ENCODE data around the gene KCNK17.

The KCNK17 gene

DNA sequence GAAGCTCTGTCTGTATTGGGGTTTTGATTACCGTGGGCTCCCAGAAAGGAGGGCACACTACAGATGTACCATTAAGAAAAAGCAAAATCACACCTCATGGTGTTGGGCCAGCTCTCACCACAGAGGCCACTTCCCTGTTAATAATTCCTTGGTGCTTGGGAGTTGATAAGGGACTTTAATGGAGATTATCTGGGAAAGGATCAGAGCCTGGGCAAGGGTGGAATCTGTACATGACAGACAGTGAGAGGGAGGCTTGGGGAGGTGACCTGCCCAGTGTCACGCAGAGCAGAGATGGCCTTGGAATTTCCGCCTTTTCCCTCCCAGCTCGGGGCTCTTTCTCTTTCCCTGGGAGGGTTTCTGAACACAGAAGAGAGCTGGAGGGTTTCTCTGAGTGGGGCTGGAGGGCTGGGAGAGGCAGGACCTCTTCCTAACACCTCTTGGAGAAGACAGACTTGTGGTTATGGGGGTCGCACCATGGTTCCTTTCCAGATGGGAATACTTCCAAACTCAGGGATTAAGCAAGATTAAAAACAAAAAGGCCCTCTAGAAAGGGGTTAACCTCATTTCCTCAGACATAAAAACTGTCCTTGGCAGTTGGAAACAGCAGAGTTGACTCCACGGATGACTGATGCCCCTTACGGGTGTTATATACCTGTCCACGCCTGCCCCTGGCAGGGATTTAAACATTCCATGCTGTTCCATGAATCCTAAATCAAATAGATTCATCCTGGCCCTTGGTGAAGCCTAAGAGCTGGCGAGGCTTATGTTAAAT, 25.1 kb upstream of the KCNK17 start:
- peaks cover 5% of the 10 kb centered on the region; the same call in 1 of the 2 replicates for H3K9me3 ChIP-seq
- peak overlapping the region; percentile 35 for H3K9ac ChIP-seq
- H3K36me3 ChIP-seq, result no peaks in the 10 kb centered on the region
- no peaks in the 10 kb centered on the region for H3K27me3 ChIP-seq
- peak overlapping the region; percentile 11; the same call in 1 of the 2 replicates for H3K4me3 ChIP-seq
- no peak for TF ChIP-seq Cebpa-rat (IDR thresholded peaks at IDR 0.05)
- H3K4me1 ChIP-seq, result peaks cover 95% of the 10 kb centered on the region
- no peaks in the 10 kb centered on the region for H4K20me1 ChIP-seq
- peak overlapping the region; percentile 67 for H3K27ac ChIP-seq
- peak overlapping the region; percentile 86 for H3K4me2 ChIP-seq

DNA sequence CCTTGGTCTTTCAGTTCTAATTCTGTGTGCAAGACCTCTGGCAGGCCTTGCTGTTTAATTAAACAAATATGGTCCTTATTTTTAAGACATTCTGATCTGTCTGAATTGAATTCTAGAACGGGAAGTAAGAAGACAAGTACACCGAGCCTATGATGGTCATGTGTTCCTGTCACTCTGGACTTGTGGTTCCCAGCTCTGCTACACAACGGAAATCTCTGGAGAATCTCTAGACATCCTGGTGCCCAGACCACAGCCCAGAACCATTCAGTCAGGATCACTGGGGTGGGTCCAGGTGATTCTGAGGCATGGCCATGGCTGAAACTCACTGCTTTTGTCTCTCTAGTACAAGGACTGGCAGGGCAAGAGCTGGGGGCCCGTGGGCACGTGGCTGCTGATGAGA, 24.2 kb upstream of the KCNK17 start:
- Histone ChIP-seq H3K4me1 (peaks cover 86% of the 10 kb centered on the region), H3K9ac (0 out of 2 replicates have a peak overlapping the region, but pooled peaks have one; percentile 12), H3K4me3 (no peak overlapping the region), H3K4me2 (peak overlapping the region; percentile 86), H3K27ac (peak overlapping the region; percentile 24; the same call in 1 of the 2 replicates), H3K36me3 (no peaks in the 10 kb centered on the region), H4K20me1 (no peaks in the 10 kb centered on the region), H3K27me3 (no peaks in the 10 kb centered on the region), H3K9me3 (no peaks in the 10 kb centered on the region)
- TF ChIP-seq Cebpa-rat (IDR thresholded peaks at IDR 0.05), result no peak

DNA sequence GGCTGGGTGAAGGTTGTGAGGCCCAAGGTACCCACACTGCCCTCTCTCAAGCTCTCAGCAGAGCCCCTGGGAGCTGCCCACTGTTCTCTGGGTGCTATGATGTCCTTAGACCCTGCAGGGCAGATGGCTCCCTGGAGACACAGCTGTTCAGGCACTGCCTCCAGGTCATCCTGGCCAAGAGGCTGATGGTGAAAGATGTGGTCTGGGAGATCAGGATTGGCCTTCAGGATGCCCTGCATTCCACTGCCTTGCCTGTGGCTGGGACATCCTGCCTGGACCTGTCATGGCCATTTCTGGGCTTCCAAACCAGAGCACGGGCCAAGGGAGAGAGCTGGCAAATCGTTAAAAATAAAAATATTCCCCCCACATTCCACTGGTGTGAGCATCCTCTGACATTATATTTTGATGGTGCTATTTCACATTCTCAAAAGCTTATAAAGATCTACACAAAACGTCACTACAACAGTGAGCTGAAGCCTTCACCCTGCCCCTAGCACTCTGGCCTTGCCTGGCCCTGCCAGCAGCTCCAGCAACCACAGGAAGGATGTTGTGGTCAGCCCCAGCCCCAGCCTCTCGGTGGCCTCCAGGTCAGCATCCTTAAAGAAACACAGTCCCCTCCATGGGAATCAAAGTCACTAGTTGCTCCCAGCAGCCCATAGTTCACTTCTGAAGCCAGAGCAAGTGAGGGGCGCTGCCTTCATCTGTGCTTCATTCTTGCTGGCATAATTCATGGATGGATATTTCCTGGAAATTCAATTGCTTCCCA, 21.7 kb upstream of the KCNK17 start:
- H3K9me3 ChIP-seq, result no peaks in the 10 kb centered on the region
- no peaks in the 10 kb centered on the region for H3K36me3 ChIP-seq
- H4K20me1 ChIP-seq, result no peaks in the 10 kb centered on the region
- H3K27ac ChIP-seq, result peak overlapping the region; percentile 35; the same call in 1 of the 2 replicates
- no peak for TF ChIP-seq Cebpa-rat (IDR thresholded peaks at IDR 0.05)
- H3K27me3 ChIP-seq, result no peaks in the 10 kb centered on the region
- peaks cover 62% of the 10 kb centered on the region for H3K4me1 ChIP-seq
- peak overlapping the region; percentile 78 for H3K4me2 ChIP-seq
- peak overlapping the region; percentile 27; the same call in 1 of the 2 replicates for H3K9ac ChIP-seq
- no peak overlapping the region for H3K4me3 ChIP-seq

DNA sequence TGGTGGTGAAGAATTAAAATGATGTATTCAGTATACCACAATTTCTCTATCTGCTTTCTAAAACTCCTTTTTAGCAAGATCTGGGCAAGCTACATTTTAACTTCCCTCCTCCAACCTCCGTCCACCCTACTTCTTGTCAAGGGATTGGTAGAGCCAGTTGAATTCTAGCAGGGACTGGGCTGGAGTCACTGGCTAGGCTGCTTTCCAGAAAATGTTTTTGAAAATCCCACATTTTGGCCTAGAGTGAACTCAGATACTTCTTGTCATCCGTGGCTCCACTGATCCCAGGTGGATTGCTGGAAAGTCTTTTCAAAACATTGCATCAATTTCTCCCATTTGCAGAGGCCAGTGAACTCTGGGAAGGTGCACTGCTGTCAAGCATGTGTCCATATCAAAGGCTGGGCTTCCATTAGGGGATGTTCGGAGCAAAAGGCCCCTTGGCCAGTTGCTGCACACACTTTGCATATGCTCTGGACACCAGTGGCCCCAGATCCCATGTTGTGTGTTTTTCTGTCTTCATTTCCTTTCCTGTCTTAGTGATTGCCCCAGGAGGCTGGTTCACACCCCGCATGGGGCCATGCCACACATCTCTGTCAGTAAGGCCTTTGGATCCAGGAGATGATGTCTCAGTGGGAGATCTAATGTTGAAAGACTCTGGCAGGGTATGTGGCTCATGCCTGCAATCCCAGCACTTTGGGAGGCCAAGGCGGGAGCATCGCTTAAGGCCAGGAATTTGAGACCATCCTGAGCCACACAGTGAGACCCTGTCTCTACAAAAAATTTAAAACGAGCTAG, 19.6 kb upstream of the KCNK17 start:
- Histone ChIP-seq H3K4me2 (no peak overlapping the region), H4K20me1 (no peaks in the 10 kb centered on the region), H3K27me3 (no peaks in the 10 kb centered on the region), H3K9me3 (no peaks in the 10 kb centered on the region), H3K27ac (no peak overlapping the region), H3K36me3 (no peaks in the 10 kb centered on the region), H3K9ac (no peak overlapping the region), H3K4me1 (peaks cover 53% of the 10 kb centered on the region), H3K4me3 (no peak overlapping the region)
- TF ChIP-seq Cebpa-rat (IDR thresholded peaks at IDR 0.05), result no peak

DNA sequence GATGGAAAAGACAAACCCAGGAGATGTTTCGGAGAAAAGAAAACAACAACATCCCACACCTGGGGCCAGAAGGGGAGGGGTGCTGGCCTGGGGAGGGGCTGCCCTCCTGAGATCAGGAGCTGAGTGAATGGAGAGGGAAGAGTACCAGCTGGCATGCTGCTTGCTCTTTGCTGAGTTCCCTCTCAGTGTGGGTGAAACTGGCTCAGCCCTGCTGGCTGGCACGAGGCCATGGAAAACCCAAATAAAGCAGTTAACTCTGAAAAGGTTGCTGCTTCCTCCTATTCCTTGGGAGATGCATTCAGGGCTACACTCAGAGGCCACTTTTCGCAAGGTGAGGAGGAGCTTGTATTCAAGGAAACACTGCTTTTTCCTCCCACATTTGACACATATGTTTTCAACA, 16.3 kb upstream of the KCNK17 start:
- peaks cover 28% of the 10 kb centered on the region for H3K4me1 ChIP-seq
- H3K36me3 ChIP-seq, result no peaks in the 10 kb centered on the region
- no peak overlapping the region for H3K9ac ChIP-seq
- H3K9me3 ChIP-seq, result no peaks in the 10 kb centered on the region
- H3K27ac ChIP-seq, result no peak overlapping the region
- peak overlapping the region; percentile 33; the same call in 1 of the 2 replicates for H3K4me2 ChIP-seq
- TF ChIP-seq Cebpa-rat (IDR thresholded peaks at IDR 0.05), result no peak
- no peaks in the 10 kb centered on the region for H4K20me1 ChIP-seq
- no peak overlapping the region for H3K4me3 ChIP-seq
- H3K27me3 ChIP-seq, result no peaks in the 10 kb centered on the region

DNA sequence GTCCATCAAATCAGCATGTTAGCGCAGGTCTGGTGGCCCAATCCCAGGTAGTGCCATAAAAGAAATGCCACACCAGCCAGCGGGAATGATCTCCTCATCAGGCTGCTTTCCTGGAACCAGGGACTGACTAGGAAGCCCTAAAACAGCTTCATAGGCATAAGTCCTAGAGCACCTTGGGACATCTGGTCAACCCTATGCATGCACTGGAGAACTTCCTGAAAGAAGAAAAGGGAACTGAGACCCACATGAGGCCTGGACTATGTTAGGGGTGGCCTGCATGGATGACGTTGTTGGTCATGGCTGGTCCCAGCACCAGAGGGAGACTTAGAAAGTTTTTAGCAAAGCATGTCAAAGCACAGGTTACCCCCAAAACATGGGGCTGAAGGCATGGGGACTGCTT, 15.8 kb upstream of the KCNK17 start:
- no peaks in the 10 kb centered on the region for H4K20me1 ChIP-seq
- H3K36me3 ChIP-seq, result no peaks in the 10 kb centered on the region
- no peak overlapping the region for H3K27ac ChIP-seq
- peaks cover 24% of the 10 kb centered on the region for H3K4me1 ChIP-seq
- no peaks in the 10 kb centered on the region for H3K27me3 ChIP-seq
- H3K4me2 ChIP-seq, result peak overlapping the region; percentile 33; the same call in 1 of the 2 replicates
- H3K9me3 ChIP-seq, result no peaks in the 10 kb centered on the region
- TF ChIP-seq Cebpa-rat (IDR thresholded peaks at IDR 0.05), result no peak
- no peak overlapping the region for H3K9ac ChIP-seq
- H3K4me3 ChIP-seq, result no peak overlapping the region

DNA sequence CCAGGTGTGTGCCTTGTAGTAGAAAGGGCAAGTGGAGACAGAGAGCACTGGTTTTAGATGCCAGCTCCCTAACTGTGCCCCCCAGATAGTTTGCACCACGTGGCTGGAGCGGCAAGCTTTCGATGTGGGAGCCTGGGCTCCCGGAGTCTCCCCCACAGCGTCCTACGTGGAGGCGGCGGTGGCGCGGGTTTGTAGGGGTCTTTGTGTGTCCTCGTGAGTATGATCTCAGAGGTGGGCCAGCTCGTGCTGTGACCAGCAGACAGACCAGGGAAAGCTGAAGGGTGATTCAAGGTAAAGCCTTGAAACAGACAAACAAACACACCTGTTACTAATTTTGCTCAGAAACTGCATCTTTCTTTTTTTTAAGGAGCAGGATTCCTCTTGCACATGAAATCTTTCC, 13.8 kb upstream of the KCNK17 start:
- H3K4me3 ChIP-seq, result no peak overlapping the region
- no peak overlapping the region for H3K27ac ChIP-seq
- H3K9ac ChIP-seq, result no peak overlapping the region
- H3K36me3 ChIP-seq, result no peaks in the 10 kb centered on the region
- H3K9me3 ChIP-seq, result no peaks in the 10 kb centered on the region
- no peaks in the 10 kb centered on the region for H4K20me1 ChIP-seq
- no peak for TF ChIP-seq Cebpa-rat (IDR thresholded peaks at IDR 0.05)
- no peak overlapping the region for H3K4me2 ChIP-seq
- H3K27me3 ChIP-seq, result no peaks in the 10 kb centered on the region
- H3K4me1 ChIP-seq, result peaks cover 19% of the 10 kb centered on the region

DNA sequence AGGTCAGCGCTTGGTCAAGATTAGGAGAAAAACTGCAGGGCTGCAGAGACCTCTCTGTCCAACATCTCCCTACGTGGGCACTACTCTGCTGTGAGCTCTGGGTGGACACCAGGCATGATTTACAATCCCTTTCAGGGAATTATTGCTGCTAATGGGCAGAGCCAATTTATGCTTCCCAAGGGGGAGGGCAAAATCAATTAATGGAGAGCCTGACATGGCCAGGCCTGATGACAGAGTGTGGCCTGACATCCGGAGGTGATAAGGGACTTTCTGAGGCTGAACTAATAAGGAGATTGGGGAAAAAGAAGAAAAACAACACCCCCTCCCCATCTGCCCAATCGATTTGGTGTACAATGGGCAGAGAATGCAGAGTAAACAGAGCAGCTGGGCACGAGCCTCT, 13.3 kb upstream of the KCNK17 start:
- H4K20me1 ChIP-seq, result no peaks in the 10 kb centered on the region
- H3K27ac ChIP-seq, result no peak overlapping the region
- TF ChIP-seq Cebpa-rat (IDR thresholded peaks at IDR 0.05), result no peak
- no peaks in the 10 kb centered on the region for H3K9me3 ChIP-seq
- no peak overlapping the region for H3K4me3 ChIP-seq
- no peaks in the 10 kb centered on the region for H3K27me3 ChIP-seq
- H3K9ac ChIP-seq, result no peak overlapping the region
- no peak overlapping the region for H3K4me2 ChIP-seq
- no peaks in the 10 kb centered on the region for H3K36me3 ChIP-seq
- H3K4me1 ChIP-seq, result peaks cover 19% of the 10 kb centered on the region

DNA sequence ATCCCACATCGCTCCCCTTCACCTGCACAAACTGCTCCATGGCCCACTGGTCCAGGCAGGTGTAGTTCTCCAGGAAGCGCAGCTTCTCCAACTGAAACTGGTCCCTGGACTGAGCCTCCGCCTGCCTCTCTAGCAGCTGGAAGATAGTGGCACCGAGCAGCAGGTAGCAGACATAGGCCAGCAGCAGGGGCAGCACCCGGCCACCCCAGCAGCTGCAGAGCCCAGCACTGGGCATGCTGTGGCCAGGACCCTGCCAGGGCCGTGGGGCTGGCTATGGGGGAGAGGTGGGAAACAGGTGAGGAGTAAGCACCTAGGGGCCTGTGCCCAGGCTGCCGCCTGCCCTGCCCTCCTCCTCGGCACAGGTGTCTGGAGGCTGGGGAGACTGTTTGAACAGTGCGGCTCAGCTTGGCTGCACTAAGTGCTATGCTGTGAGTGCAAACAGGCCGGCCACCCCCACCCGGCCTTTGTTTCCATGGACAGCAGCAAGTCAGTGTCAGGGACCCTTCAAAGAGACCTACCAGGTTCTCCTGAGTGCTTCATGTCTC, 8.2 kb upstream of the KCNK17 start, which contains the start of gene KCNK16:
Gene KCNK16, minus strand, starts transcription at position 397 of the 545 bp plus-strand sequence. Its CDS starts 162 bp downstream, at position 235.
- Histone ChIP-seq H3K27me3 (no peaks in the 10 kb centered on the region), H3K27ac (no peak within 1 kb of the TSS), H3K4me2 (peak within 1 kb of the TSS; percentile 76), H3K9ac (no peak within 1 kb of the TSS), H3K4me3 (no peak within 1 kb of the TSS), H3K9me3 (no peaks in the 10 kb centered on the region), H3K36me3 (no peaks in the 10 kb centered on the region), H4K20me1 (no peaks in the 10 kb centered on the region), H3K4me1 (peaks cover 37% of the 10 kb centered on the region)
- TF ChIP-seq Cebpa-rat (IDR thresholded peaks at IDR 0.05), result no peak
